ENCODE data around the gene SLA2.

The SLA2 gene

DNA sequence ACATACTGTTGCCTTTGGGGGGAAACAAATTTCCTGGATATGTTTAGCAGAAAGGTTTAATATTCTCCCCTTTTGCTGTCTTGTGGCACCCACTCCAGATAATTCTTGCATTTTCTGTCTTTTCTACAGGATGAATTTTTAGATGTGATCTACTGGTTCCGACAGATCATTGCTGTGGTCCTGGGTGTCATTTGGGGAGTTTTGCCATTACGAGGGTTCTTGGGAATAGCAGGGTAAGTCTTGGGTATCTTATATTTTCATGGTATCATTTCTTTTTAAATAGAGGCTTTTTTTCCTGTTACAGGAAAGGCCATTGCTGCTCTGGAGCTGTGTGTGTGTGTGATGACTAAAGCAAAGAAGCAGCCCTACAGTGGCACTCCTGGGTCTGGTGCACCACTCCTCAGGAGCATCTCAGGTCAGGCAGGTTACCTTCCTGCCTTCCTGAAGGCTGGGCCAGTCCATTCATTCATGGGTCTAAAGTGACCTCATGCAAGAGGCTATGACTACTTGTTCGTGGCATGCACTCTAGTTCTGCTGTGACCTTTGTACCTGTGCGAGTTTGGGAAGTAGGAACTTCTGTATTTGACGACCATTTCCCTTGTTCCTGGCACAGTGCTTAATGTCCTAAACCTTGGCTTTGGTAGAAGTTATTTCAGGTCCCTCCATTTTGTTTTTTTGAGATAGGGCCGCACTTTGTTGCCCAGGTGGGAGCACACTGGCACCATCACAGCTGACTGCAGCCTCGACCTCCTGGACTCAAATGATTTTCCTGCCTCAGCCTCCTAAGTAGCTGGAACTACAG, 38.2 kb downstream of the SLA2 start:
- DNase-seq (ENCODE audit: low read depth in 2 of 2): no peak

DNA sequence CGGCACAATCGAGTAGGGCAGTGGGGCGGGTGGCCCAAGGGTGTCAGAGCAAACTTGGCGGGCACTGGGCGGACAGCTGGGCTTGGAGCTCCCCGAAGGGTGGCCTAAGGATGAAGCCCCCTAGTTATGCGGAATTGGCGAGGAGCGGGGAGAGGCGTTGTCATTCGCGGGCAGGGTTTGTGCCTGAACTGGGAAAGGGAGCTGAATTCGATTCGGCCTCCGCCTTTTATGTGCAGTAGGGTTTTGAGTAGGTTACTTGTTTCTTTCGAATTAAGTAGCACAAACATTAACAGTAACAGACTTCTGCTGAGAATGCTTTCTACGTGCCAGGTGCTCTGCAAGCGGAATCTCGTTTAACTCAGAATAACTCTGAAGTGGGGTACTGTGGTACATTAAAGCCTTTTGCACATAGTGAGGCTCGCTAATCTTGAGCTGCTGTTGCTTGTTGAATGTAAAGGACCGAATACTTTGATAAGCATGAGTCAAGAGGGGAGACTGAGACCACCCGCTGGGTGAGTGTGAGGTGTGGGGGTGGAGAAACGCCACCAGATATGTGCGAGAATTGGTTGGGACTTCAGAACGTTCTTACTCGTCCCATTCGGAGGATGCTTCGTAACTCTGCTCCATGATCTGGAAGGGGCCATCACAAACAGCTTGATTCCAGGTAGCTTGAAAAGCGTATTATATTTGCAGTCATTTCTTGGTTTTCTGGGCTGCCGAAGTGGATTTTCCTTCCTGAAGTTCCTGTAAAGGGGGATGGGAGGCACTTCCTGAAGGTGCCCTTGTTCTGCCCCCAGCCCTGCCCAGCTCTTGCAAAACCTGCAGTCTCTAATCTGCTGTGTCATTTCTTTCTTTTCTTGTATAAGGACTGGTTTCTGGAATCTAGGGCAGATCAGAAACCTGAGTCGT, 39.6 kb downstream of the SLA2 start:
- no peak for DNase-seq (ENCODE audit: low read depth in 2 of 2)

DNA sequence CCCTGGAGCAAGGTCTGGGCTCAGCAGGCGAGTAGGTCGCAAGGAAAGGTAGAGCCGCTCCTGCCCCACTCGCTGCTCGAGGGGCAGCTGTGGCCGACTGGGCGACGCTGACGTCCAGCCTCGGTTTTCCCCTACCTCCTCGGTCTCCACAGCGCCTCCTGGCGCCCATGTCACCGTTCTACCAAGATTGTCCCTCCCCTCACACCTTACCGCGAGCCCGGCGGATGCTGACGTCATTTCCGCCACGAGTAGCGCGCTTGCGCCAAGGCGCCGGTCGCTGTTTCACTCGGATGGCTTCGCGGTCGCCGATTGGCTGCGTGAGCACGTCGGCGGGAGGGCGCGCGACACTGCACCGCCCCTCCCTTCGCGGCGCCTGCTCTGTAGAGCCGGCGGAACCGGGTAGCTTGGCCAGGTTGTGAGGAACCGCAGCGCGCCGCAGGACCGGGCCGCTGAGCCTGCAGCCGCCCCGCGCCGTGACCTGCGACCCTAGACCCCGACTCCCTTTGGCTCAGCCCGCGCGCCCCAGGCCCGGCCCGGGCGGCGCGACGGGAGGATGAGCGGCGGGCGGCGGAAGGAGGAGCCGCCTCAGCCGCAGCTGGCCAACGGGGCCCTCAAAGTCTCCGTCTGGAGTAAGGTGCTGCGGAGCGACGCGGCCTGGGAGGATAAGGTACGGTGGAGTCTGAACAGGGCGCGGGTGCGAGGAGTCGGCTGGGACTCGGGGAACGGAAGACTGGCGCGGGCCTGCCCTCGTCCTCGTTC, 40.4 kb downstream of the SLA2 start, which contains the start of gene RAB5IF:
Gene RAB5IF (plus strand): TSS at position 381 of the 759 bp plus-strand sequence. CDS start 173 bp downstream, at position 554.
- peak; percentile 94 to 95 for DNase-seq (ENCODE audit: low read depth in 2 of 2)

DNA sequence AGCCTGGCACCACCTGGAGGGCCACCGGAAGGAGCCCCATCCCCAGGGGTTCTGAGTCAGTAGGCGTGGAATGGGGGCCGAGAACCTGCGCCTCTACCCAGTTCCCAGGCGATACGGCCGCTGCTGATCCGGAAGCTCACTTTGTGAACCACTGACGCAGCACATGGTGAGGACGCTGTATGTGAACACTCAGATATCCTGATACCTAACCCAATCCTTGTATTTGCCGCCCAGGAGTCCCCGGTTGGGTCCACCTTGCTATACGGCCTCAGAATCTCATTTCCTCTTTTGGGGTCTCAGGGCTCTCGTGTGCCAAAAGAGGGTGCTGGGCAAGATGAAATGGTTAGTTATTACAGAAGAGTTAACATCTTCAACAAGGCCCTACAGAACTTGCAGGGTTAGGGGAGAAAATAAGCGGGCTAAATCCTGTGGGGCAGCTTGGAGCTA, 41.0 kb downstream of the SLA2 start:
- DNase-seq (ENCODE audit: low read depth in 2 of 2): no peak

DNA sequence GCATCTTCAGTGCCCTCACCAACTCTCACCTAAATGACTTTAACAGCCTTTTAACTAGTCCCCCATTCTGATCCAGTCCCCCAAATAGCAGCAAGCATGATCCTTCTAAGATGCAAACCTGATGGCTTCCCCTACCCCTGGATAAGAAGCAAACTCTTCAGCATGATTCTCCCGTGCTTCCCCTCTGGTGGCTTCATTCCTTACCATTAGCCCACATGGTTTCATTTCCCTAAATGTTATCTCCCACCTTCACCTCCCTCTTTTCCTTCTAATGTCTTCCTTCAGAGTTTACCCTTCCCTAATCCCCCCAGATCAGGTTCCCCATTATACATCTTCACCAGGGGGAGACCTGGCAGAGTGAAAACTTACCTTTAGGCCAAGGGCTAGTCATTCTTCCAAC, 44.5 kb downstream of the SLA2 start:
- no peak for DNase-seq (ENCODE audit: low read depth in 2 of 2)

DNA sequence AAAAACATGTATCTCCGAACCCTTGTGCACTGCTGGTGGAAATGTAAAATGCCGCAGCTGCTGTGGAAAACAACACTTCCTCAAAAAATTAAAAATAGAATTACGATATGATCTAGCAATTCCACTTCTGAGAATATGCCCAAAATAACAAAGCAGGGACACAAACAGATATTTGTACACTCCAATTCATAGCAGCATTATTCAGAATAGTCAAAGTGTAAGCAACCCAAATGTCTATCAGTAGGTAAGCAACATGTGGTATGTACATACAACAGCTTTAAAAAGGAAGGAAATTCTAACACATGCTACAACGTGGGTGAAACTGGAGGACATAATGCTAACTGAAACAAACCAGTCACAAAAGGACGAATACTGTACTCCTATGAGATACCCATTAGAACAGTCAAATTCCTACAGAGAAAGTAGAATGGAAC, 46.1 kb downstream of the SLA2 start:
- DNase-seq (ENCODE audit: low read depth in 2 of 2): no peak

DNA sequence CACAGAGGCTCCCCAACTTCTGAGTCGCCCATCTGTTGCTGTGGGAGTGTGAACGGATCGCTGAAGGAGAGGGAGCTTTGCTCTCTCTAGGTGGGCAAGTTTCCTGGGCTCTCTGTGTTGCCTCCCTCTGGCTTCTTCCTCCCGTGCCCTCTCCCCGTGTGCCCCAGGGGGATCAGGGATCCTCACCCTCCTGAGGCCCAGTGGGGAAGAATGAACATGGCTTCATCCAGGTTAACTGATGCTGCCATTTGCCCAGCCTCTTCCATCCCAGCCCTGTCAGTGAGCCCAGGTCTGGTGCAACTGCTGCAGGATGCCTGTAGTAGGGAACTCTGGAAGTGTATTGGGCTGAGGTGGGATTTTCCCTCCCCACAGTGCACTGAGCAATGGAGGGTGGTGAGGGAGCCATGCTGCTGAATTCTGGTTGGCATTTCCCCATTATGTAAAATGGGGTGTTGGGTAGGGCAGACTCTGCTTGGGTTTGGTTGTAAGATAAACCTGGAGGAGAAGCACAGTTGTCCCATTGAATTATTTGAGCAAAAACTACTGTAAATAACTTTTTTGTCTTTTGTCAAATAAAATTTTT, 52.6 kb downstream of the SLA2 start:
- DNase-seq (ENCODE audit: low read depth in 2 of 2): no peak

DNA sequence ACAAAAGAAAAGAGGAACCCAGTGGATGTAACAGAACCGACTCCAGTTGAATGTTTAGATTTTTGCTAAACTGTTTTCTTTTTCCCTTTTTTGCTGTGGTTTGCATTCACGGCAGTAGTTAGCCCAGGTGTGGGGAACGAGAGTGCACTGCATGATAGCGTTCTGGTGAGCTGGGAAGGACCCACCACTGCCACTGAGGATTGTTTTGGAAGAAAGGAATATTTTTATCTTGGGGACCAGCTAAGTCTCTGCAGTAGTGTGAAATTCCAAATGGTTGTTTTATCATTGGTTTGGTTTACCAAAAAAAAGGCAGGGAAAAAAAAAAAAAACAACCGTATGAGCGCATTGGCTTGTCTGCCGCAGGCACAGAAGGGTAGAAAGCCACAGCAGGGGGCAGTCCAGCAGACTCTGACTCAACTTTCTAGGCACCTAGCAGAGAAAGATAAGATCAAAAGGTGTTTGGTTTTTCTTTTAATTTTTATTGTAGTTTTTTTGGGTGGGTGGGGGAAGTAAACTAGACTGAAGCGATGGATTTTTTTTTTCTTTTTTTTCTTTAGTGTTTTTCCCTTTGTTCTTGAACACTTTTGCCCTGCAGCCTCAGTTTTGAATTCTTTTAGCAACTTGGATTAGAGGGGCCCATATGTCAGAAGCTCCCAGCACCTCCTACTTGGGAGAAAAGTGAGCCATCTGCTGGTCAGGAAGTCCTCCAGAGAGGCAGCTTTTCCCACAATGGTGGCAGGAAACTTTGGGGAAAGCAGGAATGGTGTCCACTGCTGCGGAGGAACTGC, 53.9 kb downstream of the SLA2 start:
- DNase-seq (ENCODE audit: low read depth in 2 of 2): no peak

DNA sequence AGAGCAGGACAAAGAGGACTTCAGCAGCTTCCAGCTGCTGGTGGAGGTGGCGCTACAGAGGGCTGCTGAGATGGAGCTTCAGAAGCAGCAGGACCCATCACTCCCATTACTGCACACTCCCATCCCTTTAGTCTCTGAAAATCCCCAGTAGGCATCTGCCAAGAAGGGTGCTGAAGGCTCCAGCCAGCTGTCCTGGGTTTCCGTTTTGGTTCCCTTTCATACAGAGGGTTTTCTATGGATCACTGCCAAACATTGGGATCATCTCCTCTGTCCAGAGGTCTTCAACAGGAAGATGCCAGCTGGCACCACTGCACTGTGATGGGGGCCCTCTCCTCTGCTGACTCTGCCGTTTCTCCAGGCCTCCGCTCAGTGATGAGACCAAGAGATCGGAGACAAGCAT, 54.7 kb downstream of the SLA2 start:
- DNase-seq (ENCODE audit: low read depth in 2 of 2): no peak

DNA sequence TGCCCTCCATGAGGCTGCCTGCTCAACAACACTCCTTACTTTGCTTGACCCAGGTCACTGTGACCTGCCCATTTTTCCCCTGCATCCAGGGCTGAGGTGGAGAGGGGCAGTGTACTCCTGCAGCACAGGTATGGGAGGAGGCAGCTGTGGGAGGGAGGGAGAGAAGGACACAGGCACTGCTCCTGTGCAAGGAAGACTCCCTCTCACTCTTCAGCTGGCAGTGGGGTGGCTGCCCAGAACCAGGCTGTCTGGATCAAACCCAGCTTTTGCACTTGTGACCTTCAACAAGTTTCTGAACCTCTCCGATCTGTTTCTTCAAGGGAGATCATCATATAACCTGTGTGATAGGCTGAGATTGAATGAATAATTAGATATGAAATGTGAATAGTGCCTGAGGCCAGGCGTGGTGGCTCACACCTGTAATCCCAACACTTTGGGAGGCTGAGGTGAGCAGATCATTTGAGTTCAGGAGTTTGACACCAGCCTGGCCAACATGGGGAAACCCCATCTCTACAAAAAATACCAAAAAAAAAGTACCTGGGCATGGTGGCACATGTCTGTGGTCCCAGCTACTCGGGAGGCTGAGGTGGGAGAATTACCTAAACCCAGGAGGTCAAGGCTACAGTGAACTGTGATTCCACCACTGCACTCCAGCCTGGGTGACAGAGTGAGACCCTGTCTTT, 58.5 kb downstream of the SLA2 start:
- no peak for DNase-seq (ENCODE audit: low read depth in 2 of 2)

DNA sequence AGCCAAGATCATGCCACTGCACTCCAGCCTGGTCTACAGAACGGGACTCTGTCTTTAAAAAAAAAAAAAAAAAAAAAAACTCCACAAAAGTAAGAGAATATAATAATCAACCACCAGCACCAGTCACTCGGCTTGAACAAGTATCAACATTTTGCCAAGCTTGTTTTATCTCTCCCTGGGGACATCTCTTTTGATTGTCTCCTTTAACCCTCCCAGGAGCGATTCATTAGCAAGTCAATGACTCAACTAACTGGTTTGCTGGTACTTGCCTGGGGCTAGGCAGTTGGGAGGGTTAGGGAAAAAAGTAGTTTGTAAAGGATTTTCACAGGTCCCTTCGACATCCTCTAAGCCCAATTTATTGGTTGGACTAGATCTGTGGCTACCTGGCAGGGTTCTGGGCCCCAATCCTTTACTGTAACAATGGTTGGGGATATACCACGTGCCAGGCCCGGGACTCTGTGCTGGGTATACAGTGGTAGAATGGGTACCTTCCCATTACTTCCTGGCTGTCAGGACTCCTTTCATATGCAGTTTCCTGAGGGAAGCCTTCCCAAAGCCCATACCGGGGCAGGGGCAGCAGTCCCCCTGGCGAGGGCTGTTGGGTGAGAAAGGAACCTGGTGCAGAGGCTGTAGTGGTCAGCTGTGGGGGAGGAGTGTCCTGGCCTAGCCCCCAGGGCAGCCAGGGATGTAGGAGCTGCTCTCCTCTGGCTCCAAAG, 60.4 kb downstream of the SLA2 start:
- no peak for DNase-seq (ENCODE audit: low read depth in 2 of 2)

DNA sequence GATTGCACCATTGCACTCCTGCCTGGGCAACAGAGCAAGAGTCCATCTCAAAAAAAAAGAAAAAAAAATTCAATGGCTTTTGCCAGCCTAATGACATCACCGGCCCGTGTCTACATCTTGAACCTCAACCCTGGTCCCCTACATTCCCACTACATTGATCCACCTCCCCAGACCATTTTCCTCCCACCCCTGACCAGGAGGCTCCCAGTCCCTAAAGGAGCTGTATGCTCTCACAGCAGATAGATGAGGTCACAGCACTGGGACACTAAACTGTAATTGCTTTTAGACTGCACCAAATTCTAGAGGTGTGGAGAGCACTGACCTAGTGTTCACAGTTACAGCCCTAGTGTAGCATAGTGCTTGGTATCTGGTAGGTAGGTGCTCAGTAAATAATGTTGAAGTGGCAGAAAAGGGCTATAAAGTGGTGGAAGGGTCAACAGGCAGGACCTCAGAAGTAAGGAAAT, 61.9 kb downstream of the SLA2 start:
- DNase-seq (ENCODE audit: low read depth in 2 of 2): no peak

DNA sequence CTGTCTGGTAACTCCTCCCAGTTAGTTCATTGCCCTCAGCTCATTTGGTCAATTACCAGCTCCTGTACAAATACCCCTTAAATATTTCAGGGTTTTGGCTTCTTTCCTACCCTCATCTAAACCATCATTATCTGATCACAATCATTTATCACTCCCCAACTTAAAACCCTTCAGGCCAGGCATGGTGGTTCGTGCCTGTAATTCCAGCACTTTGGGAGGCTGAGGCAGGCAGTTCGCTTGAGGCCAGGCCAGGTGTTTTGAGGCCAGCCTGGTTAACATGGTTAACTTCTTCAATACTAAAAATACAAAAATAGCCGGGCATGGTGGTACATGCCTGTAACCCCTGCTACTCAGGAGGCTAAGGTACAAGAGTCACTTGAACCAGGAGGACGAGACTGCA, 63.2 kb downstream of the SLA2 start:
- no peak for DNase-seq (ENCODE audit: low read depth in 2 of 2)

DNA sequence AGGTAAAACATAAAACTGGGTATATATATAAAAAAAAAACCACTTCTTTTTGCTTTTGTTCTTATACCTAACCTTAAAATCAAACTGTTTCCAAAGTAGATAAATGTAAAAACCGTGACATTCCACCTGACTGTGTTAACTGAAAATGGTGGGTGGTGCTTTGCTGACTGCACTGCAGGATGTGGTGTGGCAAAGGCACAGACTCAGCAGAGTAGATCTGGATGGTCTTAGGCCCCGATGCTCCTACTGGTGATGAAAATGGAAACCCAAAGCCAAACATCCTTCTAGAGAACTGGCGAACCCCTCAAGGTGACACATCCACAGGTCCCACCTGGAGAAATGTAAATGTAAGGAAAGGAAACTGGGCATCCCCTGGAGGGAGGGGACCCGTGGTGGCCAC, 63.7 kb downstream of the SLA2 start:
- DNase-seq (ENCODE audit: low read depth in 2 of 2): no peak

DNA sequence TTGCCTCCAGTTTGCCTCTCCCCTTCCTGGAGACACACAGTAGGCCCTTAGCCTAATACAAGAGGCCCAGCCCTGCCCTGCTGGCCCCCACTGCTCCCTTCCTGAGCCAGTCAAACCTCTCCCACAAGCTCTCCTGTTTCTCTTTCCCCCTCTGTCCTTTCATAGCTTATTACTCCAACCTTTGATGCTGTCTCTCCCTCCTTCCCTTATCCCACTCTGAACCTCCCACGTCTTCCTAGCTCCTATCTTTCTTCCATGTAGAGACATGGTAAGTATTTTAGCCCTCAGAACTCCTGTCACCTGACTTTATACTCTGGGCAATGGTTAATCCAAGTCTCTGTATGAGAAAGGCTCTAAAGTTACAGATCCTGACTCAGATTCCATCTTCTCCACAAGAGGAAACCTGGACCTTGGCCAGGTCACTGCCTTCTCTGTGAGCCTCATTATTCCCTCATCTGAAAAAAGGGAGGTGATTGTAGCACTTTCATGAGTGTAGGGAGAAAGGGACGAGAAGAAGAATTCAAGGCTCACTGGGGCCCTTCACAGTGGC, 65.9 kb downstream of the SLA2 start:
- DNase-seq (ENCODE audit: low read depth in 2 of 2): no peak

DNA sequence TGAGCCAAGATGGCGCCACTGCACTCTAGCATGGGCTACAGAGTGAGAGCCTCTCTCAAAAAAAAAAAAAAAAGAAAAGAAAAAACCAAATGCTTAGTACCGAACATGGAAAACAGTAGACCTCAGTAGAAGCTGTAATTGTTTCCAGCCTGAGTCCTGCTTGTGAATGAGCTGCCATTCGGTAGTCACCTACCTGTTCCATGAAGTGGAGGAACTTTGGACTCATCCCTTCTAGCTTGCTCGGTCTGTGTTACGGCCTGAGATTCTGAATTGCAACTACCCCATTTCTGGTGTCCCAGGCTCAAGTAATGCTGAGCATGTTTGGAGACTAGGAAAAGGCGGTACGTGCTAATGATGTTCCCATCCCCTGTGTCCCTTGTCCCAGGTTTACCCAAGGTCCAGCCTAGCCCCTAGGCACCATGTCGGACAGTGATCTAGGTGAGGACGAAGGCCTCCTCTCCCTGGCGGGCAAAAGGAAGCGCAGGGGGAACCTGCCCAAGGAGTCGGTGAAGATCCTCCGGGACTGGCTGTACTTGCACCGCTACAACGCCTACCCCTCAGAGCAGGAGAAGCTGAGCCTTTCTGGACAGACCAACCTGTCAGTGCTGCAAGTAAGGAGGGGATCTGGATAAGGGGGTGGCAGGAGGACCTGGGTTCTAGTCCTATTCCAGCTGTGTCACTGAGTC, 67.5 kb downstream of the SLA2 start:
- DNase-seq (ENCODE audit: low read depth in 2 of 2): no peak

DNA sequence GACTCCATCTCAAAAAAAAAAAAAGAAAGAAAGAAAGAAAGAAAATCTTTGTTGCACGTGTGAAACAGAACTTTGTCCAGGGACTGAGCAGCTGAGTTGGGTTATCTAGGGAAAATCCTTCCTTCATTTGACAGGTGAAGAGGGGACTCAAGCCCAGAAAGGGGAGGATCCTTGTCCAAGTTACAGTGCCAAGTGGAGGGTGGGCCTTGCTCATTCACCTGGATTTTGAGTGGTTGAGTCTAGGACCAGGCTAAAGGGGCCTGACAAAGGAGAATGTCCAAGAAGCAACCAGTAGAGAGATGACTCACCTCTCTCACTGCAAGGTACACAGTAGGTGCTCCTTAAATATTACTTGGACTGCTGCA, 69.9 kb downstream of the SLA2 start:
- DNase-seq (ENCODE audit: low read depth in 2 of 2): no peak

DNA sequence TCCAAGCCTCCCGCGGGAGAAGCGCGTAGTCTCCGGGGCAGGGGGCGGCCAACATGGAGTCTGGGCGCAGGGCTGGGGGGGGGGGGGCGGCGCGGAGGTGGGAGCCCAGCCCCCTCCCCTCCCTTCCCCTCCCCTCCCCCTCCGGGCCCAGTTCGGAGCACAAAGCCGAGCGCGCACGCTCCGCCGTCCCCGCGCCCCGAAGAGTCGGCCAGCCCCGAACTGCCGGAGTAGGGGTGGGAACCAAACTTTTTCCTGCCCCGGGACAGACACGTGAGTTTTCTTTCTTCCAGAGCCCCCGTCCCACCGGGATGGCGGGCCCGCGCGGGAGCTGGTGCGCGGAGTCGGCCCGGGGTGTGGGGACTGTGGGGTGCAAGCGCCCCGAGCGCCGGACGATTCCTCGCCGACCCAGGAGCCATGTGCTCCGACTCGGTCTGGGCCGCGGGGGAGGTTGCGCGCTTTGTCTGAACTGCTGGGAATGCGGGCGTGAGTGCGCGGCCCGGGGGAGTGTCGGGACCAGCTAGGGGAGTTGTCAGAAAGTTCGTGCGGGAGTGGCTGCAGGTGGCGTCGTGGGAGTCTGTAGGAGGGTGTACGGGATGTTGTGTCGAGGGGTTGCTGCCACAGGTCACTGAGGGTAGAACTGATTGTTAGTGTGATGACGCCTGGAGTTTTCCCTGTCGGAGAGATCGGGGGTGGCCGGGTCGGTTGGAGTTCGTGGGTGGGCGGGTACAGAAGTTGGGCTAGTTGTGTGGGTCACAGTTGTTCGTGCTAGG, 71.4 kb downstream of the SLA2 start:
- DNase-seq (ENCODE audit: low read depth in 2 of 2): no peak
